Lung (tissue), 12 donors: ENCODE measurements around the gene WDFY1. TPM values are rescaled to one million over a fixed set of nuclear protein-coding genes. Genes with fewer than 3 reads are reported as not detected.

ENCODE experiments used
- ATAC-seq: fragments of 200-7000 bp; cut with Tn5 transposase; one replicate; pipeline ENCODE4 v1.9.1; 2020; ENCODE audit warnings: moderate number of reproducible peaks; ENCODE audit not compliant: insufficient read depth, low FRiP score
- DNase-seq, 3 donors: peaks; one replicate each; pipeline ENCODE4 v3.0.0-alpha.2; 2013 to 2017
- H3K27ac ChIP-seq, 2 donors: one replicate each; pipeline ENCODE4 v1.5.1; 2013; ENCODE audit warnings: mild to moderate bottlenecking in 2 of 2, moderate library complexity in 2 of 2, control low read depth in 1 of 2, inconsistent platforms in 1 of 2, low read depth in 1 of 2, low read length in 1 of 2
- H3K27me3 ChIP-seq, 3 donors: one replicate each; pipeline ENCODE4 v1.5.1; 2013; ENCODE audit warnings: low read length in 2 of 3; ENCODE audit not compliant: control insufficient read depth in 3 of 3, insufficient read depth in 3 of 3
- H3K36me3 ChIP-seq, 4 donors: one replicate each; pipeline ENCODE4 v1.5.1; 2013; ENCODE audit warnings: low read length in 4 of 4, mild to moderate bottlenecking in 1 of 4, moderate library complexity in 1 of 4; ENCODE audit not compliant: control insufficient read depth in 4 of 4, insufficient read depth in 4 of 4
- H3K4me1 ChIP-seq, 5 donors: one replicate each; pipeline ENCODE4 v1.5.1; 2013; ENCODE audit warnings: low read length in 5 of 5, mild to moderate bottlenecking in 2 of 5, moderate library complexity in 1 of 5; ENCODE audit not compliant: control insufficient read depth in 5 of 5, insufficient read depth in 5 of 5
- H3K4me3 ChIP-seq: one replicate; pipeline ENCODE4 v1.5.1; 2013; ENCODE audit warnings: mild to moderate bottlenecking, control low read depth, moderate library complexity
- H3K9ac ChIP-seq, 2 donors: one replicate each; pipeline ENCODE4 v1.5.1; 2013; ENCODE audit warnings: low read length in 2 of 2, control low read depth in 1 of 2; ENCODE audit not compliant: insufficient read depth in 1 of 2
- H3K9me3 ChIP-seq, 4 donors: one replicate each; pipeline ENCODE4 v1.5.1; 2013; ENCODE audit warnings: low read length in 3 of 4, mild to moderate bottlenecking in 1 of 4, moderate library complexity in 1 of 4; ENCODE audit not compliant: control insufficient read depth in 4 of 4, insufficient read depth in 3 of 4
- CTCF ChIP-seq: IDR thresholded peaks from 2 replicates; pipeline ENCODE4 v1.5.1; 2012; ENCODE audit warnings: mild to moderate bottlenecking; ENCODE audit errors: control extremely low read depth, extremely low read depth
- WGBS, 2 donors: extraction: QIAGEN DNeasy Blood & Tissue Kit; methylation state at CpG; one replicate each; pipeline ENCODE4 v1.1.7; 2013; 5-methylcytosine and 5-hydroxymethylcytosine counted together
- polyA plus RNA-seq, 2 donors: library from polyadenylated mRNA; stranded (reverse); fragments of 200-250 nt; gene quantifications; one replicate each; pipeline ENCODE4 v1.2.1, GENCODE V29; 2013
- total RNA-seq, 2 donors: library from RNA; depleted of rRNA in 1 of 2; stranded (reverse); fragments of >200 nt in 1 of 2; gene quantifications; one replicate each; pipeline ENCODE4 v1.2.1, GENCODE V29; 2014 to 2021
- donor health status: control.
- donor health status: control.
- donor health status: Bipolar disorder and iron deficiency.
- donor health status: healthy.
- donor health status: DM: yes; HTN: yes; CAD: no.

WDFY1 gene
- total and polyA plus RNA-seq, 4 donors, result 14.5 to 90.9 (median 30.8) TPM

DNA sequence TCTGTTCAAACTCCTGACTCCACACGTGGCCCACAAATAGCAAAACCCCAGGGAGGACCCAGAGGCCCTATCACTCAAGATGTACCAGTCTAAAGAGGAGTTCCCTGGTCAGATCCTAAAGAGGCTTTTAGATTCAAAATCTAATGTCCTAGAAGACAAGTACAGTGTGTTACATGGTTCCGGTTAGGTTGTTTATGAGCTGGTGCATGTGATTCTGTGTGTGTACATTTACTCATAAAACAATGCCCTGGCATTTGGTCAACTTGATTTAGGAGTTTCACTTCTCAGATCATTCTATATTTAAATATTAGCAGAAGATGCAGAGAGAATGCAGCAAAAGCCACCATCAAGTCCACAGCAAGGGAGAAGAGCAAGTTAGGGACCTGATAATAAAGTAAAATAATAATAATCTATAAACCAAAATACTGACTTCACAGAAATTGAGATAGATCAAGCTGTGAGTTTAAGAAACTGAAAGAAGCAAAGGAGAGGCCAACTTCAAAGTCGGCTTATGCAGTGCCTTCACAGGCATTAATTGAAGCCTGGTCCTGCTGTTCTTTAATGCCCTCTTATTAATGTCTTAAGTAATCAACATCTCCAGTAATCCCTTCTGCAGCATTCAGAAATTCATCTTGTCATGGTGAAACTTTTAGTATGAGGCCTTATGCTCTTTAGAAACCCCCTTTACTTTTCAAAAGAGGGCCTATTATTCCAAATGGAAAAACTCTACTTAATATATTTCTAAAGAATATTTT lies 103.5 kb downstream of the WDFY1 start:
- H3K9me3 ChIP-seq, result no peaks in the 10 kb centered on the region
- WGBS, 2 donors, result 69 to 77% methylated on average over 3 of the region's 3 CpGs
- no peaks in the 10 kb centered on the region for H3K27me3 ChIP-seq
- no peak for DNase-seq
- TF ChIP-seq CTCF, result no peak
- no peak overlapping the region for H3K4me3 ChIP-seq
- ATAC-seq, result no peak
- H3K4me1 ChIP-seq, result peaks cover 0 to 3% (median 2%) of the 10 kb centered on the region in 5 donors
- H3K9ac ChIP-seq, result no peak overlapping the region
- no peak overlapping the region for H3K27ac ChIP-seq
- peaks cover 0 to 2% (median 0%) of the 10 kb centered on the region in 4 donors for H3K36me3 ChIP-seq

- no peak for TF ChIP-seq CTCF
- Histone ChIP-seq H3K27ac (peak within 1 kb of the TSS in 1 of 2 donors; percentile 89), H3K9ac (peak within 1 kb of the TSS in 1 of 2 donors; percentile 37), H3K9me3 (no peaks in the 10 kb centered on the region), H3K4me3 (peak within 1 kb of the TSS; percentile 79), H3K4me1 (peaks cover 0 to 7% (median 2%) of the 10 kb centered on the region in 5 donors), H3K36me3 (no peaks in the 10 kb centered on the region), H3K27me3 (no peaks in the 10 kb centered on the region)
- 0 to 1% methylated on average over 73 to 82 of the region's 82 CpGs for WGBS, 2 donors
- ATAC-seq (peak; percentile 91), DNase-seq (peak; percentile 65 to 82 (median 76))
These were observed 107.7 kb downstream of the WDFY1 start, which contains the start of gene AP1S3 for GRCh38 chr2:223837287-223838061. Gene AP1S3 (minus strand): TSS chr2:223837582. CDS start chr2:223837450, 132 bp downstream.

- DNase-seq (no peak), ATAC-seq (no peak)
- Histone ChIP-seq H3K36me3 (no peaks in the 10 kb centered on the region), H3K27ac (no peak overlapping the region), H3K4me1 (peaks cover 0 to 12% (median 5%) of the 10 kb centered on the region in 5 donors), H3K9me3 (no peaks in the 10 kb centered on the region), H3K9ac (no peak overlapping the region), H3K27me3 (no peaks in the 10 kb centered on the region), H3K4me3 (no peak overlapping the region)
- 42 to 73% methylated on average over 15 of the region's 15 CpGs for WGBS, 2 donors
- TF ChIP-seq CTCF, result no peak
These were observed 109.2 kb downstream of the WDFY1 start for GRCh38 chr2:223835701-223836532.
